Muscle layer of duodenum (tissue), 2 donors: ENCODE data around the gene GOLGA6L25.
"Not testable (repeated sequence)": the region's sequence is repeated elsewhere in the genome, so short reads cannot be mapped to it uniquely, and the experiment has no call there.

Experiments
- H3K27ac ChIP-seq: one replicate; pipeline ENCODE4 v1.7.0; 2013; ENCODE audit warnings: mild to moderate bottlenecking, low read length
- H3K27me3 ChIP-seq: one replicate; pipeline ENCODE4 v1.7.0; 2013; ENCODE audit warnings: low read depth, mild to moderate bottlenecking, control low read depth, low read length
- H3K36me3 ChIP-seq, 2 donors: one replicate each; pipeline ENCODE4 v1.7.0; 2013; ENCODE audit warnings: low read length in 2 of 2, control low read depth in 1 of 2, mild to moderate bottlenecking in 1 of 2; ENCODE audit not compliant: insufficient read depth in 2 of 2, control insufficient read depth in 1 of 2
- H3K4me1 ChIP-seq, 2 donors: one replicate each; pipeline ENCODE4 v1.7.0; 2013; ENCODE audit warnings: low read length in 2 of 2, mild to moderate bottlenecking in 2 of 2, control low read depth in 1 of 2, moderate library complexity in 1 of 2; ENCODE audit not compliant: insufficient read depth in 2 of 2, control insufficient read depth in 1 of 2
- H3K4me3 ChIP-seq, 2 donors: one replicate each; pipeline ENCODE4 v1.7.0; 2013; ENCODE audit warnings: low read length in 2 of 2, low read depth in 1 of 2, mild to moderate bottlenecking in 1 of 2
- H3K9me3 ChIP-seq, 2 donors: one replicate each; pipeline ENCODE4 v1.7.0; 2013; ENCODE audit warnings: low read length in 2 of 2, control low read depth in 1 of 2, mild to moderate bottlenecking in 1 of 2; ENCODE audit not compliant: control insufficient read depth in 1 of 2
- donor health status: healthy.

Gene GOLGA6L25

GRCh38 chr15:28598209-28598608 is 44.8 kb downstream of the GOLGA6L25 start:
- H3K27ac ChIP-seq, H3K4me3 ChIP-seq, H3K4me1 ChIP-seq, H3K9me3 ChIP-seq, H3K27me3 ChIP-seq, H3K36me3 ChIP-seq: not testable (repeated sequence)

GRCh38 chr15:28602152-28602551 is 48.8 kb downstream of the GOLGA6L25 start:
- not testable (repeated sequence) for H3K27ac ChIP-seq, H3K36me3 ChIP-seq, H3K27me3 ChIP-seq, H3K4me1 ChIP-seq, H3K4me3 ChIP-seq, H3K9me3 ChIP-seq
